ENCODE results near the gene CASP10.

CASP10 gene

GRCh38 chr2:201262718-201263117 lies 79.8 kb downstream of the CASP10 start:
- DNase-seq: peak; percentile 33

DNA sequence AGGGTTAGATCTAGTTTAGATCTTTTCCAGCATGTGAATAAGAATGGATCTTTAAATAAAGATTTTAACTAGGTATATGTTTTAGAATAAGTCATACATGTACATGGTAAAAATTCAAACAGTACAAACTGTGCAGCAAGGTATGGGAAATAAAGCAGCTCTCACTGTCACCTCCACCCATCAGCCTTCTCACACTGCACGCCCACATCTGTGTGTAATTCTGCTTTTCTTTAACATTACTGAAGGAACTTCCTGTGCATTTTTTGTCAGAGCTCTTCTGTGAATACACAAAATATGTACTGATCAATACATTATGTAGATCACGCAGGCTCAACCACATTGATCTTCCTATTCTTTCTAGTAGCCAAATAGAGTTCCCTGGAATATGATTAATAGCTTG lies 80.8 kb downstream of the CASP10 start:
- peak; percentile 44 for DNase-seq

DNA sequence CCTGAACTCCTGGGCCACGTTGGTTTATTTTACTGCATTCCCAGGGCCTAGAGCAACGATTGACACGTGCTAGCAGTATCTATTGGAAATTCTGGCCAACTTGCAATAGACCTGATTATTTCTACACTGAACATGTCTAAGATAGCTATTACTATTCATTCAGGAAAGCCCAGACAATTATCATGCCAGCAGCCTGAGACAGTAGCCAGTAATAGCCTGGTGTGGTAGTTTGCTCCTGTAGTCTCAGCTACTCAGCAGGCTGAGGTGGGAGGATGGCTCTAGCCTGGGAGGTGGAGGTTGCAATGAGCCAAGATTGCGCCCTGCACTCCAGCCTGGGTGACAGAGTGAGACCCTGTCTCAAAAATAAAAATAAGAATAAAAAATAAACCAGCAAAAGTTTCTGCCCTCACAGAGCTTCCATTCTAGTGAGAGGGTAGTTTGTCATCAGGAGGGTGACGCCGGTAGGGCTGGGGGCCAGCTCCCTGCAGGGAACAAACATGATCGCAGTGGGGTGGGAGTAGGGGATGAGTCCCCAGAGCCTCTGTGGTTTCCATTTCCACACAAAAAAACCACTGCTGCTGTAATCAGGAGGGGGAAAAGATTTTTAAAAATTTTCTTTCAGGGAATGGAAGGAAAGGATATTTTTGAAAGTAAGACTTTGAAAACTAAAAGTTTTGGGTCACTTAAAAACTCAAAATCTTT lies 81.7 kb downstream of the CASP10 start:
- no peak for DNase-seq

DNA sequence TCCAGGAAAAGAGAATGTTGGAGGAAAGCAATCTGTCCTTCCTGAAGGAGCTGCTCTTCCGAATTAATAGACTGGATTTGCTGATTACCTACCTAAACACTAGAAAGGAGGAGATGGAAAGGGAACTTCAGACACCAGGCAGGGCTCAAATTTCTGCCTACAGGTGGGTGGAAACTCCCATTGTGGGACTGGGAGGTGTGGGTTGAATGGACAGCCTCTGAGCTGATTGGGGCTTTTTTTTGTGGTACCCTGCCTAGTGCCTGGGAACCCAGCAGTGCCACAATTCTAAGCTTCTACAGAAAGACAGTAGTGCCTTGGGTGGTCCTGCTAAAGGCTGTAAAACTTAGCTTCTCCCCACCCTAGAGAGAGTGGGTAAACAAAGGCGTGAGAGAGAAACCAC lies 83.7 kb downstream of the CASP10 start:
- peak; percentile 30 for DNase-seq

GRCh38 chr2:201267278-201268030 lies 84.5 kb downstream of the CASP10 start:
- peak; percentile 39 for DNase-seq

DNA sequence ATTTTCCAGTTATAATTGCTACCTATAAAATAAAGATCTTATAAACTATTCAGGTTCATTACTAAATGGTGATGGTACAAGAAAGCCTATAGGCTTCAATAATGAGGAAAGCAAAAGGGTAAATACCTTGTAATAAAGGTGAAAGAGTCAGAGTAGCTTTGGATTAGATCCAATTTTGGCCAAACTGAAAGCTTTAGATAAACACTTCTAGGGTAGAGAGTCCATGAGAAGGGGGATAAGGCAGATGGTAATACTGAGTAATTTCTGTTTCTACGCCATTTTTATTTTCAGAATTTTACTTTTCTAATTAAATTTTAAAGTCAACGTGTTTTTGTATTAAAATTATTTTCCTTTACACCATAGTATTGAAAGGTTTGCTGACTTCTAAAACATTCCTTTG lies 86.8 kb downstream of the CASP10 start:
- no peak for DNase-seq

DNA sequence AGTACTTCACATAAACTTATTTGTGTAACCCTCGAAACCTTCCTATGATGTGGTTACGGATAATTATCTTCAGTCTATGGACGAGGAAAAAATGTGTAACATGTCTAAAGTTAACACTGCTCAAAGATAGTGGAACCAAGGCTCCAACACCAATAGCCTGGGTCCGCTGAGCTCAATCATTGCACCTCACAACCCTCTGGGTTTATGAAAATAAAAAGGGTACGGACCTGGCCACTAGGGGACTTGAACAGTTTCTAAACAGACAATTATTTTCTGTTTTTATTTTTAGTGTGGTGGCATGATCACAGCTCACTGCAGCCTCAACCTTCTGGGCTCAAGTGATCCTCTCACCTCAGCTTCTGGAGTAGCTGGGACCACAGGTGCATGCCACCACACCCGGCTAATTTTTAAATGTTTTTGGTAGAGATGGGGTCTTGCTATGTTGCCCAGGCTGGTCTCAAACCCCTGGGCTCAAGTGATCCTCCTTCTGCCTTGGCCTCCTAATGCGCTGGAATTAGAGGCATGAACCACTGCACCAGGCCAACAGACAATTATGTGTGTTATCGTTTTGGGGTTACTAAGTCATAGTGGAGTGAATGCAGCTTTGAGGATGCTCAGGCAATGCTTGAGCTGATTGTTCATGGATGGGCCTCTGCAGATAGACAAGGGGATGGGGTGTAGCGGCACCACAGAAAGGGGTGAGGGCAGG lies 87.5 kb downstream of the CASP10 start:
- peak; percentile 27 for DNase-seq

GRCh38 chr2:201271917-201272316 lies 89.0 kb downstream of the CASP10 start:
- DNase-seq: no peak

DNA sequence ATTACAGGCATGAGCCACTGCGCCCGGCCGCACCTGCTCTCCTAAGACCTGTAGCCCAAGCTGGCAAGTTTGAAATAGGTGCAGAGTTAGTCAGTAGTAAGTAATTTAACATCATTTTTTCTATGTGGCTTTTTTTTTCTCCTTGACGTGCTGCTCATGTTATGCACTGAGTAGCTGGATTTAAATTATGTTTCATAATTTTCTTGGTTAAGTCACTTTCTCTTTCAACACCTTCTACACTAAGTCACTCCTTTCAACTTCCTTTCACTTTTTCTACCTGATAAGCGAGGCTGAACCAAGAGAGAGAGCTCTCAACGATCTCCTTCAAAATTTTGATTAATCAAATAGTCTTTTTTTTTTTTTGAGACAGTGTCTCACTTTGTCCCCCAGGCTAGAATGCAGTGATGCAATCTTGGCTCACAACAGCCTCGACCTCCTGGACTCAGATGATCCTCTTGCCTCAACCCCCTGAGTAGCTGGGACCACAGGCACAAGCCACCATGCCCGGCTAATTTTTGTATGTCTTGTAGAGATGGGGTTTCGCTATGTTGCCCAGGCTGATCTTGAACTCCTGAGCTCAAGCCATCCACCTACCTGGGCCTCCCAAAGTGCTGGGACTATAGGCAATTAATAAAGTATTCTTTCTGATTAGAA lies 90.5 kb downstream of the CASP10 start:
- DNase-seq: peak; percentile 25

DNA sequence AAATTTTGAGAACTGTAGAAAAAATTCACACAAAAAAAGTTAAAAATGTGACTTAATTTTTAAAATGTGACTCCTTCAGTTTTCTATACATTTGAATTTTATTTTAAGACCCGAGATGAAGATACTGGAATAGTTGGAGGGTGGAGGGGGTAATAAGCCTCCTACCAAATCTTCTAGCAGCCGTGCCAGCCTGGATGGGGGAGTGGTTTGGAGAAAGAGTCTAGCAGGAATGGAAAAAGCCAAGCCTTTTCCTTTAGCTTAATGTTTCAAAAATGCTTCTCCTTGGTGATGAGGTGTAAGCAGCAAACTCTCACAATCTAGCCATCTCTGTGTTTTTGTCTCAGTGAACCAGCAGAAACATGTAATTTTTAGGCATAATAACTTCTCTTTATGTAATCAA lies 92.1 kb downstream of the CASP10 start:
- DNase-seq: no peak

DNA sequence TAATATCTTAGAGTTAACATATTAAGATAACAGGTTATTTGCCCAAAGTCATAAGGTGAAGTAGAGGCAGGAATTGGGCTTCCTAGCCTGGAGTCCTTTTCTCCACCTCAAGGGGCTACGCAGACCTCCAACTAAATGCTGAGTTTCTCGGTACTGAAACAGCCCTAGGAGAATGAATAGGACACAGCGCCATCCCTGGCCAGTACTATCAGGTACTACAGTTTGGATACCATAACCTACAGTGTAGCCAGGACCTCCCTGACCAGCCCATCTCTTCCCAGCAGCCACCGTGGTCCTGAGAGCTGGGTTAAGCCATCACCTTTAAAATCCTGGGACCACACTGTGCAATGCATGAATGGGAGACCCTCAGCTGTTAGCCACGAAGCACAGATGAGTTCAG lies 93.0 kb downstream of the CASP10 start:
- DNase-seq: no peak

DNA sequence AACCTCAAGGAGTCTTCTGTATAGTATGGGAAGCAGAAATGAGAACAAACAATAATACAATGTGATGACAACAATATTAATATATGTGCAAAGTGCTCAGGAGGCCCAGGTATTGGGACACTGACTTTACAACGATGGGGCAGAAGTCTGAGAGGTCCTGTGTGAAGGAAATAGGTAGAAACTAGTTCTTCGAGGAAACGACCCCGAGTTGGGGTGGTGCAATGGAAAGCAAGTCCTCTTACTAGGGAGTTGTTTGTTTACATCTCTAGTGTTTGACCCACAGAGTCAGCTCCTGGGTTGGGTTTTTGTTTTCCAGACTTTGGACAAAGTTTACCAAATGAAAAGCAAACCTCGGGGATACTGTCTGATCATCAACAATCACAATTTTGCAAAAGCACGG lies 93.6 kb downstream of the CASP10 start:
- no peak for DNase-seq

Data from CD4-positive, alpha-beta T cell treated with Interleukin-12 subunit alpha and Interleukin-12 subunit beta, for 1 hour (primary cell).